Panc1 (cell line): Measurements from ENCODE around the gene TMEM273.

Source experiments
- POLR2AphosphoS5 ChIP-seq: IDR thresholded peaks from 2 replicates; pipeline ENCODE4 v1.6.1; 2012; ENCODE audit warnings: mild to moderate bottlenecking, low read depth, low read length, moderate library complexity
- SIN3A ChIP-seq: IDR thresholded peaks from 2 replicates; pipeline ENCODE4 v1.6.1; 2012; ENCODE audit warnings: low read depth, mild to moderate bottlenecking, low read length, moderate library complexity, borderline replicate concordance; ENCODE audit not compliant: insufficient read depth
- TCF7L2 ChIP-seq: IDR thresholded peaks from 2 replicates; pipeline ENCODE4 v1.6.1; 2011; ENCODE audit warnings: mild to moderate bottlenecking, low read depth, low read length, inconsistent platforms
- TF ChIP-seq, protein P1 (sequence below): fragments of 450-650 bp; IDR thresholded peaks from 2 replicates; pipeline ENCODE4 v1.5.1; 2017; ENCODE audit warnings: mild to moderate bottlenecking
- TF ChIP-seq, protein P2 (sequence below), 2 experiments: IDR thresholded peaks; 2 replicates each; pipeline ENCODE4 v1.6.1; 2011 to 2012; ENCODE audit warnings: low read depth in 2 of 2, control low read depth in 1 of 2, low read length in 1 of 2, mild to moderate bottlenecking in 1 of 2, moderate library complexity in 1 of 2; ENCODE audit not compliant: insufficient read depth in 1 of 2

DNA sequence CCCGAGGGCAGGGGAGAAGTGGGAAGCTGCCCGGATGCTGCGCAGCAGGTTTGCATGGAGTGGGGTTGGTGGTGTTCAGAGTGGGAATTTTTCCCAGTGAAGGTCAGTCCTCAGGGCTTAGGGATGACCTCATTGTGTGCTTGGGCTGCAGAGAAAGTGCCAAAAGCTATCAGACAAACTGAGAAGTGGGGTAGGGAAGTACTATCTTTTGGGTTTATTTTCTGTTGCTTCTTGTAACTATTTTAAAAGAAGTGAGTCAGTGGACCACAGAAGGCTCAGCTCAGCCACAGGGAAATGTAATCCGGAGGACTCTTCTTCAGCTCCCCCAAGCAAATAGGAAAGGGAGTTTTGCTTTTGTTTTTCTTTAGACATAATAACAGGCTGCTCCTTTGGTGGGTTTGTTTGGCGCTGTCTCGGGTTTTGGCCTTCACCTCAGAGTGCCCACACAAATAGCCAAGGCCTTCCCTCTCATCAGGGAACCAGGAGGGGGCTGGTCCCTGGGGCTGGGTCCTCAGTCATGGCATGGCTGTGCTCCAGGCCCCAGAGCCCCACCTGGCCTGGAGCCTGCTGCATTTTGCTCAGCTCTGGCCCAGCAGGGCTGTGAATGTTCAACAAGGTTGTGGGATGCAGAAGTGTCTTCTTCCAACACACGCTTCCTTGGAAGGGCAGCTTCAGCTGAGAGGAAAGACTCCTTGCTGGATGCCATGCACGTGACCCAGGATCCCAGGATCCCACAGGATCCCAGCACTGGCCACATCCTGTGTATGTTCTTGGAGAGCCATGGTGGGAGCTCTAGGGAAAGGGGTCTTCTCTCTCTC is 49.0 kb downstream of the TMEM273 start:
- TF ChIP-seq, protein P1, sequence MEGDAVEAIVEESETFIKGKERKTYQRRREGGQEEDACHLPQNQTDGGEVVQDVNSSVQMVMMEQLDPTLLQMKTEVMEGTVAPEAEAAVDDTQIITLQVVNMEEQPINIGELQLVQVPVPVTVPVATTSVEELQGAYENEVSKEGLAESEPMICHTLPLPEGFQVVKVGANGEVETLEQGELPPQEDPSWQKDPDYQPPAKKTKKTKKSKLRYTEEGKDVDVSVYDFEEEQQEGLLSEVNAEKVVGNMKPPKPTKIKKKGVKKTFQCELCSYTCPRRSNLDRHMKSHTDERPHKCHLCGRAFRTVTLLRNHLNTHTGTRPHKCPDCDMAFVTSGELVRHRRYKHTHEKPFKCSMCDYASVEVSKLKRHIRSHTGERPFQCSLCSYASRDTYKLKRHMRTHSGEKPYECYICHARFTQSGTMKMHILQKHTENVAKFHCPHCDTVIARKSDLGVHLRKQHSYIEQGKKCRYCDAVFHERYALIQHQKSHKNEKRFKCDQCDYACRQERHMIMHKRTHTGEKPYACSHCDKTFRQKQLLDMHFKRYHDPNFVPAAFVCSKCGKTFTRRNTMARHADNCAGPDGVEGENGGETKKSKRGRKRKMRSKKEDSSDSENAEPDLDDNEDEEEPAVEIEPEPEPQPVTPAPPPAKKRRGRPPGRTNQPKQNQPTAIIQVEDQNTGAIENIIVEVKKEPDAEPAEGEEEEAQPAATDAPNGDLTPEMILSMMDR = no peak
- TF ChIP-seq POLR2AphosphoS5 = no peak
- no peak for TF ChIP-seq TCF7L2
- TF ChIP-seq SIN3A = no peak
- TF ChIP-seq, protein P2, sequence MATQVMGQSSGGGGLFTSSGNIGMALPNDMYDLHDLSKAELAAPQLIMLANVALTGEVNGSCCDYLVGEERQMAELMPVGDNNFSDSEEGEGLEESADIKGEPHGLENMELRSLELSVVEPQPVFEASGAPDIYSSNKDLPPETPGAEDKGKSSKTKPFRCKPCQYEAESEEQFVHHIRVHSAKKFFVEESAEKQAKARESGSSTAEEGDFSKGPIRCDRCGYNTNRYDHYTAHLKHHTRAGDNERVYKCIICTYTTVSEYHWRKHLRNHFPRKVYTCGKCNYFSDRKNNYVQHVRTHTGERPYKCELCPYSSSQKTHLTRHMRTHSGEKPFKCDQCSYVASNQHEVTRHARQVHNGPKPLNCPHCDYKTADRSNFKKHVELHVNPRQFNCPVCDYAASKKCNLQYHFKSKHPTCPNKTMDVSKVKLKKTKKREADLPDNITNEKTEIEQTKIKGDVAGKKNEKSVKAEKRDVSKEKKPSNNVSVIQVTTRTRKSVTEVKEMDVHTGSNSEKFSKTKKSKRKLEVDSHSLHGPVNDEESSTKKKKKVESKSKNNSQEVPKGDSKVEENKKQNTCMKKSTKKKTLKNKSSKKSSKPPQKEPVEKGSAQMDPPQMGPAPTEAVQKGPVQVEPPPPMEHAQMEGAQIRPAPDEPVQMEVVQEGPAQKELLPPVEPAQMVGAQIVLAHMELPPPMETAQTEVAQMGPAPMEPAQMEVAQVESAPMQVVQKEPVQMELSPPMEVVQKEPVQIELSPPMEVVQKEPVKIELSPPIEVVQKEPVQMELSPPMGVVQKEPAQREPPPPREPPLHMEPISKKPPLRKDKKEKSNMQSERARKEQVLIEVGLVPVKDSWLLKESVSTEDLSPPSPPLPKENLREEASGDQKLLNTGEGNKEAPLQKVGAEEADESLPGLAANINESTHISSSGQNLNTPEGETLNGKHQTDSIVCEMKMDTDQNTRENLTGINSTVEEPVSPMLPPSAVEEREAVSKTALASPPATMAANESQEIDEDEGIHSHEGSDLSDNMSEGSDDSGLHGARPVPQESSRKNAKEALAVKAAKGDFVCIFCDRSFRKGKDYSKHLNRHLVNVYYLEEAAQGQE (IDR thresholded peaks at IDR 0.05; ENCODE audit: insufficient read depth in 1 of 2, low read depth in 2 of 2, low read length in 1 of 2) = no peak
